HepG2 (cell line): ENCODE results near the gene BTBD17. TPM values are rescaled to one million over a fixed set of nuclear protein-coding genes. Genes with fewer than 3 reads are reported as not detected.

Source experiments
- ARID3A ChIP-seq: IDR thresholded peaks from 2 replicates; pipeline ENCODE4 v1.6.1; 2012; ENCODE audit warnings: low read depth, low read length, improper control_type of control experiment
- ATF6 ChIP-seq: sonication (generic); formaldehyde crosslinking; conservative IDR thresholded peaks from 2 replicates; pipeline ENCODE4 v1.4.0; 2020; ENCODE audit warnings: missing genetic modification reagents
- FOSL1 ChIP-seq: sonication (generic); formaldehyde crosslinking; IDR thresholded peaks from 2 replicates; pipeline ENCODE4 v1.9.0; 2021; ENCODE audit warnings: missing genetic modification reagents, borderline replicate concordance
- JUND ChIP-seq: sonication (generic); formaldehyde crosslinking; IDR thresholded peaks from 2 replicates; pipeline ENCODE4 v1.8.0; 2022; ENCODE audit warnings: mild to moderate bottlenecking, missing genetic modification reagents
- NR2F6 ChIP-seq, 2 experiments: IDR thresholded peaks; 2 replicates each; pipeline ENCODE4 v1.6.1; 2016; ENCODE audit warnings: antibody characterized with exemption in 1 of 2, mild to moderate bottlenecking in 1 of 2
- ZIK1 ChIP-seq: sonication (generic); formaldehyde crosslinking; IDR thresholded peaks from 2 replicates; pipeline ENCODE4 v1.5.0; 2020; ENCODE audit warnings: mild to moderate bottlenecking, low read depth, missing genetic modification reagents, borderline replicate concordance
- ZKSCAN5 ChIP-seq: sonication (generic); formaldehyde crosslinking; IDR thresholded peaks from 2 replicates; pipeline ENCODE4 v1.5.1; 2020; ENCODE audit warnings: mild to moderate bottlenecking, missing genetic modification reagents
- ZNF296 ChIP-seq: sonication (generic); formaldehyde crosslinking; conservative IDR thresholded peaks from 2 replicates; pipeline ENCODE4 v1.5.0; 2020; ENCODE audit warnings: mild to moderate bottlenecking, missing genetic modification reagents
- ZNF367 ChIP-seq: sonication (generic); formaldehyde crosslinking; IDR thresholded peaks from 2 replicates; pipeline ENCODE4 v1.4.0; 2020; ENCODE audit warnings: missing genetic modification reagents, borderline replicate concordance
- ZNF746 ChIP-seq: sonication (generic); formaldehyde crosslinking; IDR thresholded peaks from 2 replicates; pipeline ENCODE4 v1.8.0; 2022; ENCODE audit warnings: mild to moderate bottlenecking, missing genetic modification reagents
- polyA plus RNA-seq, 8 experiments: library from polyadenylated mRNA; depleted of rRNA in 3 of 8; stranded (reverse) in 7 of 8; unstranded in 1 of 8; fragments of >200 nt; fragmentation: Illumina TruSeq in 4 of 8; extraction: Trizol in 4 of 8; gene quantifications; 2 replicates each; pipeline versions ENCODE4 v1.2.1 to v1.2.3, GENCODE V29; 2011 to 2016; ENCODE audit warnings: low read depth in 4 of 8, missing spikeins in 1 of 8, mixed read lengths in 1 of 8; ENCODE audit not compliant: insufficient read depth in 1 of 8
- total RNA-seq, 5 experiments: library from RNA; depleted of rRNA; stranded (reverse); fragments of >200 nt; fragmentation: Illumina TruSeq; extraction: Trizol; gene quantifications; 2 replicates each; pipeline ENCODE4 v1.2.3, GENCODE V29; 2016; ENCODE audit warnings: low read depth in 1 of 5
- TF ChIP-seq, protein P1 (sequence below): sonication (generic); formaldehyde crosslinking; IDR thresholded peaks from 2 replicates; pipeline ENCODE4 v1.4.0; 2020; ENCODE audit warnings: missing genetic modification reagents, mild to moderate bottlenecking, borderline replicate concordance
- TF ChIP-seq, protein P2 (sequence below): sonication (generic); formaldehyde crosslinking; IDR thresholded peaks from 2 replicates; pipeline ENCODE4 v1.4.0; 2020; ENCODE audit warnings: missing genetic modification reagents, mild to moderate bottlenecking, borderline replicate concordance
- TF ChIP-seq, protein P3 (sequence below): sonication (generic); formaldehyde crosslinking; IDR thresholded peaks from 2 replicates; pipeline ENCODE4 v1.4.0; 2020; ENCODE audit warnings: mild to moderate bottlenecking, missing genetic modification reagents
- TF ChIP-seq, protein P4 (sequence below): sonication (generic); formaldehyde crosslinking; IDR thresholded peaks from 2 replicates; pipeline ENCODE4 v1.5.0; 2020; ENCODE audit warnings: missing genetic modification reagents

Gene BTBD17
- total and polyA plus RNA-seq, 2 of the 13 experiments (the other 11 are each of a cell fraction or from before 2014, with no cell fraction given) = not detected

- no peak for TF ChIP-seq ATF6 (CRISPR knock-in tag)
- TF ChIP-seq, protein P1, sequence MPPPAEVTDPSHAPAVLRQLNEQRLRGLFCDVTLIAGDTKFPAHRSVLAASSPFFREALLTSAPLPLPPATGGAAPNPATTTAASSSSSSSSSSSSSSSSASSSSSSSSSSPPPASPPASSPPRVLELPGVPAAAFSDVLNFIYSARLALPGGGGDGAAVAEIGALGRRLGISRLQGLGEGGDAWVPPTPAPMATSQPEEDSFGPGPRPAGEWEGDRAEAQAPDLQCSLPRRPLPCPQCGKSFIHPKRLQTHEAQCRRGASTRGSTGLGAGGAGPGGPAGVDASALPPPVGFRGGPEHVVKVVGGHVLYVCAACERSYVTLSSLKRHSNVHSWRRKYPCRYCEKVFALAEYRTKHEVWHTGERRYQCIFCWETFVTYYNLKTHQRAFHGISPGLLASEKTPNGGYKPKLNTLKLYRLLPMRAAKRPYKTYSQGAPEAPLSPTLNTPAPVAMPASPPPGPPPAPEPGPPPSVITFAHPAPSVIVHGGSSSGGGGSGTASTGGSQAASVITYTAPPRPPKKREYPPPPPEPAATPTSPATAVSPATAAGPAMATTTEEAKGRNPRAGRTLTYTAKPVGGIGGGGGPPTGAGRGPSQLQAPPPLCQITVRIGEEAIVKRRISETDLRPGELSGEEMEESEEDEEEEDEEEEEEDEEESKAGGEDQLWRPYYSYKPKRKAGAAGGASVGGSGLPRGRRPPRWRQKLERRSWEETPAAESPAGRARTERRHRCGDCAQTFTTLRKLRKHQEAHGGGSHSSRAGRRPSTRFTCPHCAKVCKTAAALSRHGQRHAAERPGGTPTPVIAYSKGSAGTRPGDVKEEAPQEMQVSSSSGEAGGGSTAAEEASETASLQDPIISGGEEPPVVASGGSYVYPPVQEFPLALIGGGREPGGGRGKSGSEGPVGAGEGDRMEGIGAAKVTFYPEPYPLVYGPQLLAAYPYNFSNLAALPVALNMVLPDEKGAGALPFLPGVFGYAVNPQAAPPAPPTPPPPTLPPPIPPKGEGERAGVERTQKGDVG (CRISPR knock-in tag) = no peak
- no peak for TF ChIP-seq FOSL1 (CRISPR knock-in tag)
- TF ChIP-seq ARID3A = no peak
- TF ChIP-seq, protein P2, sequence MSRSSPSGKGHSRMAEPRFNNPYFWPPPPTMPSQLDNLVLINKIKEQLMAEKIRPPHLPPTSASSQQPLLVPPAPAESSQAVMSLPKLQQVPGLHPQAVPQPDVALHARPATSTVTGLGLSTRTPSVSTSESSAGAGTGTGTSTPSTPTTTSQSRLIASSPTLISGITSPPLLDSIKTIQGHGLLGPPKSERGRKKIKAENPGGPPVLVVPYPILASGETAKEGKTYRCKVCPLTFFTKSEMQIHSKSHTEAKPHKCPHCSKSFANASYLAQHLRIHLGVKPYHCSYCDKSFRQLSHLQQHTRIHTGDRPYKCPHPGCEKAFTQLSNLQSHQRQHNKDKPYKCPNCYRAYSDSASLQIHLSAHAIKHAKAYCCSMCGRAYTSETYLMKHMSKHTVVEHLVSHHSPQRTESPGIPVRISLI (CRISPR knock-in tag) = no peak
- no peak for TF ChIP-seq ZNF296 (CRISPR knock-in tag)
- TF ChIP-seq, protein P3, sequence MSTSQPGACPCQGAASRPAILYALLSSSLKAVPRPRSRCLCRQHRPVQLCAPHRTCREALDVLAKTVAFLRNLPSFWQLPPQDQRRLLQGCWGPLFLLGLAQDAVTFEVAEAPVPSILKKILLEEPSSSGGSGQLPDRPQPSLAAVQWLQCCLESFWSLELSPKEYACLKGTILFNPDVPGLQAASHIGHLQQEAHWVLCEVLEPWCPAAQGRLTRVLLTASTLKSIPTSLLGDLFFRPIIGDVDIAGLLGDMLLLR (CRISPR knock-in tag) = no peak
- 0 out of 2 replicates have a peak, but pooled peaks have one; percentile 25 for TF ChIP-seq ZKSCAN5 (CRISPR knock-in tag)
- no peak; the same call in 1 of the 2 replicates for TF ChIP-seq ZNF746
- TF ChIP-seq JUND (CRISPR knock-in tag) = peak; percentile 96
- TF ChIP-seq, protein P4, sequence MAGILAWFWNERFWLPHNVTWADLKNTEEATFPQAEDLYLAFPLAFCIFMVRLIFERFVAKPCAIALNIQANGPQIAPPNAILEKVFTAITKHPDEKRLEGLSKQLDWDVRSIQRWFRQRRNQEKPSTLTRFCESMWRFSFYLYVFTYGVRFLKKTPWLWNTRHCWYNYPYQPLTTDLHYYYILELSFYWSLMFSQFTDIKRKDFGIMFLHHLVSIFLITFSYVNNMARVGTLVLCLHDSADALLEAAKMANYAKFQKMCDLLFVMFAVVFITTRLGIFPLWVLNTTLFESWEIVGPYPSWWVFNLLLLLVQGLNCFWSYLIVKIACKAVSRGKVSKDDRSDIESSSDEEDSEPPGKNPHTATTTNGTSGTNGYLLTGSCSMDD (CRISPR knock-in tag) = no peak
- TF ChIP-seq ZNF367 (CRISPR knock-in tag) = no peak
- no peak for TF ChIP-seq ZIK1 (CRISPR knock-in tag)
- peak; percentile 85 for TF ChIP-seq NR2F6 (IDR thresholded peaks at IDR 0.05)
- peak; percentile 95 for TF ChIP-seq NR2F6 (CRISPR knock-in tag; IDR thresholded peaks at IDR 0.05)
Observed at GRCh38 chr17:74373838-74374606, 12.4 kb upstream of the BTBD17 start (continued).
